ENCODE data around the gene OR52E4.

The OR52E4 gene

GRCh38 chr11:5880329-5880728 is at the start of gene OR52E4:
TSS of gene OR52E4 (plus strand) at chr11:5880629. CDS start at chr11:5884293, 3,664 bp downstream.
- no peak for DNase-seq

GRCh38 chr11:5831196-5831829 is 49.1 kb upstream of the OR52E4 start:
- DNase-seq = no peak

- DNase-seq = no peak
Observed at GRCh38 chr11:5833446-5833845, 47.0 kb upstream of the OR52E4 start.

- no peak for DNase-seq
Observed at GRCh38 chr11:5837695-5838094, 42.7 kb upstream of the OR52E4 start.

- no peak for DNase-seq
Observed at GRCh38 chr11:5841797-5842196, 38.6 kb upstream of the OR52E4 start, which contains the start of gene OR52E6. TSS of gene OR52E6 (minus strand) at chr11:5841897. CDS start at chr11:5841897, 0 bp downstream.

GRCh38 chr11:5846701-5847100 is 33.7 kb upstream of the OR52E4 start:
- no peak for DNase-seq

GRCh38 chr11:5847711-5848110 is 32.7 kb upstream of the OR52E4 start:
- no peak for DNase-seq

GRCh38 chr11:5851002-5851401 is 29.4 kb upstream of the OR52E4 start:
- no peak for DNase-seq

- no peak for DNase-seq
Observed at GRCh38 chr11:5857590-5857989, 22.8 kb upstream of the OR52E4 start, which contains the start of gene OR52E8. TSS of gene OR52E8 (minus strand) at chr11:5857690. CDS start at chr11:5857690, 0 bp downstream.

- no peak for DNase-seq
Observed at GRCh38 chr11:5865826-5866225, 14.6 kb upstream of the OR52E4 start.

- no peak for DNase-seq
Observed at GRCh38 chr11:5878564-5878963, 1.9 kb upstream of the OR52E4 start.

GRCh38 chr11:5881756-5882155 is 1.3 kb downstream of the OR52E4 start:
- no peak for DNase-seq

- no peak for DNase-seq
Observed at GRCh38 chr11:5887172-5887571, 6.7 kb downstream of the OR52E4 start.

GRCh38 chr11:5887661-5888060 is 7.2 kb downstream of the OR52E4 start:
- no peak for DNase-seq

GRCh38 chr11:5891216-5891800 is 10.9 kb downstream of the OR52E4 start:
- DNase-seq = peak in 1 of 2 experiments; percentile 2

- DNase-seq = no peak
Observed at GRCh38 chr11:5892908-5893307, 12.5 kb downstream of the OR52E4 start, which contains the start of gene OR52E5. TSS of gene OR52E5 (plus strand) at chr11:5893208. CDS start at chr11:5900777, 7,569 bp downstream.

- DNase-seq = no peak
Observed at GRCh38 chr11:5899534-5899933, 19.1 kb downstream of the OR52E4 start.

- no peak for DNase-seq
Observed at GRCh38 chr11:5910540-5910939, 30.1 kb downstream of the OR52E4 start.

GRCh38 chr11:5922749-5923426 is 42.5 kb downstream of the OR52E4 start:
- DNase-seq = peak in 1 of 2 experiments; percentile 4

- DNase-seq = no peak
Observed at GRCh38 chr11:5923427-5923776, 43.0 kb downstream of the OR52E4 start.

GRCh38 chr11:5923794-5924193 is 43.4 kb downstream of the OR52E4 start:
- no peak for DNase-seq

GRCh38 chr11:5928271-5928670 is 47.8 kb downstream of the OR52E4 start:
- DNase-seq = no peak

- DNase-seq = no peak
Observed at GRCh38 chr11:5928811-5929210, 48.4 kb downstream of the OR52E4 start.
